ENCODE results near the gene UBE3C. TPM values are rescaled to one million over a fixed set of nuclear protein-coding genes. Genes with fewer than 3 reads are reported as not detected.

Gene UBE3C
- total RNA-seq, 2 donors from 2014 or later, result 35.8 to 35.9 TPM

DNA sequence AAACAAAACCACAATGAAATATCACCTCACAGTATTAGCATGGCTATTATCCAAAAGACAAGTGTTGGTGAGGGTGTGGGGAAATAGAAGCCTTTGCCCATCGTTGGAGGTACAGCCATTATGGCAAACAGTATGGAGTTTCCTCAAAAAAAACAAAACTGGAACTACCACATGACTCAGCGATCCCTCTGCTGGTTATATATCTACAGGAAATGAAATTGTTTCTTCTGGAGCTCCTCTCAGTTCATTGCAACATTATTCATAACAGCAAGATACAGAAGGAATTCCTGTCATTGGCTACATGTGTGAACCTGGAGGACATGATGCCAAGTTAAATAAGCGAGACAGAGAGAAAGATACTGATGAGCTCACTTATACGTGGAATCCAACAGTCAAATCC lies 2.4 kb upstream of the UBE3C start:
- Histone ChIP-seq H3K4me3 (no peak overlapping the region), H3K27me3 (no peaks in the 10 kb centered on the region), H3K36me3 (replicated peaks in 1 of 2; ENCODE audit: insufficient read depth in 1 of 2, low read depth in 2 of 2) (no peaks in the 10 kb centered on the region), H3K9me3 (no peaks in the 10 kb centered on the region), H3K4me1 (peaks cover 26% of the 10 kb centered on the region), H3K27ac (peak overlapping the region in 3 of 4 donors; percentile 40 to 84 (median 80))
- no peak for ATAC-seq
- TF ChIP-seq, protein P1, sequence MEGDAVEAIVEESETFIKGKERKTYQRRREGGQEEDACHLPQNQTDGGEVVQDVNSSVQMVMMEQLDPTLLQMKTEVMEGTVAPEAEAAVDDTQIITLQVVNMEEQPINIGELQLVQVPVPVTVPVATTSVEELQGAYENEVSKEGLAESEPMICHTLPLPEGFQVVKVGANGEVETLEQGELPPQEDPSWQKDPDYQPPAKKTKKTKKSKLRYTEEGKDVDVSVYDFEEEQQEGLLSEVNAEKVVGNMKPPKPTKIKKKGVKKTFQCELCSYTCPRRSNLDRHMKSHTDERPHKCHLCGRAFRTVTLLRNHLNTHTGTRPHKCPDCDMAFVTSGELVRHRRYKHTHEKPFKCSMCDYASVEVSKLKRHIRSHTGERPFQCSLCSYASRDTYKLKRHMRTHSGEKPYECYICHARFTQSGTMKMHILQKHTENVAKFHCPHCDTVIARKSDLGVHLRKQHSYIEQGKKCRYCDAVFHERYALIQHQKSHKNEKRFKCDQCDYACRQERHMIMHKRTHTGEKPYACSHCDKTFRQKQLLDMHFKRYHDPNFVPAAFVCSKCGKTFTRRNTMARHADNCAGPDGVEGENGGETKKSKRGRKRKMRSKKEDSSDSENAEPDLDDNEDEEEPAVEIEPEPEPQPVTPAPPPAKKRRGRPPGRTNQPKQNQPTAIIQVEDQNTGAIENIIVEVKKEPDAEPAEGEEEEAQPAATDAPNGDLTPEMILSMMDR (IDR thresholded peaks at IDR 0.05), result peak in 4 of 7 experiments; percentile 28 to 38 (median 37)
- peak in 1 of 3 donors; percentile 8 for TF ChIP-seq POLR2A (IDR thresholded peaks at IDR 0.05)
- intact Hi-C loops (cut with DNase I), result loop anchor here (10.0 kb wide), 1 partner anchor 132 kb away; no protein-coding TSS in a partner anchor
- peak in 1 of 4 donors; percentile 33 for DNase-seq
- WGBS, 2 donors, result 8 to 28% methylated on average over 4 of the region's 4 CpGs

DNA sequence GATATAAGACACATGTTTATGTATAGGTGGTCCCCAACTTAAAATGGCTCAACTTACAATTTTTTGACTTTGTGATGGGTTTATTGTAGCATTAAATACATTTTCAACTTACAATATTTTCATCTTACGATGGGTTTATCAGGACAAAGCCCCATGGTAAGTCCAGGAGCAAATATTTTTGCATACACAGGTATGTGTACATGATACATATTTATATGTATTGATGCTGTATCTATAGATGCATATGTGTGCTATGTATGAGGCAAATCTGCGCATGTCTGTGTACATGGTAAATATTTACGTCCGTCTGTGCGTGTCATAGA lies 664 bp upstream of the UBE3C start:
- no peaks in the 10 kb centered on the region for H3K27me3 ChIP-seq
- no peak for TF ChIP-seq POLR2A (IDR thresholded peaks at IDR 0.05)
- TF ChIP-seq, protein P1 (IDR thresholded peaks at IDR 0.05), result no peak
- 13 to 19% methylated on average over 5 of the region's 5 CpGs for WGBS, 2 donors
- peak overlapping the region; percentile 88 to 97 (median 94) for H3K27ac ChIP-seq
- no peaks in the 10 kb centered on the region for H3K9me3 ChIP-seq
- peak overlapping the region in 1 of 2 donors; percentile 23 for H3K4me3 ChIP-seq
- ATAC-seq (no peak), DNase-seq (no peak)
- H3K36me3 ChIP-seq (replicated peaks in 1 of 2; ENCODE audit: insufficient read depth in 1 of 2, low read depth in 2 of 2), result no peaks in the 10 kb centered on the region
- peaks cover 42% of the 10 kb centered on the region for H3K4me1 ChIP-seq
- intact Hi-C loops (cut with DNase I), result loop anchor here (10.0 kb wide), 1 partner anchor 133 kb away; no protein-coding TSS in a partner anchor

DNA sequence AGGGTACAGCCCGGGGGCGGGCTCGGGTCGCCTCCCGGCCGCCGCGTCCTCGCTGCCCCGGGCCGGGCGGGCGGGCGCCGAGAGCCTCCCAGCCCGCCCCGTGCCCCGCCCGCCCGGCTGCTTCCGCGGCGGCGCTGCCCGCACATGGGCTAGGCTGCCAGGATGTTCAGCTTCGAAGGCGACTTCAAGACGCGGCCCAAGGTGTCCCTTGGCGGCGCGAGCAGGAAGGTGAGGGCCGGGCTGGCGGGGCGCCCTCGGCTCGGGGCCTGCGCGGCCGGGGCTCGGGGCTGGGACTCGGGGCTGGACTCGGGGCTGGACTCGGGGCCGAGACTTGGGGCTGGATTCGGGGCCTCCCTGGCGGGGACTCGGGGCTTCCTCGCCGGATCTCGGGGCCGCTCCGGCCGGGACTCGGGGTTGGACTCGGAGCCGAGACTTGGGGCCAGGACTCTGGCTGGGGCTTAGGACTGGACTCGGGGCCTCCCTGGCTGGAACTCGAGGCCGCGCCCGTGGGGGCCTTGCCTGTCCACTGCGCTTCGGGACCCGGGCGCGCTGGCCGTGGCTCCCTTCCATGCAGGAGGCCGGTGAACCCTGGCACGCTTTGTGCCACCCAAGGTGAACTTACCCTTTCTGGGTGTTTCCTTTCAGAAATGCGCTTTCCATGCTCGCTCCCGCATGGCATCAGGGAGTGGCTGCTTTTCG lies 534 bp downstream of the UBE3C start:
- Histone ChIP-seq H3K27me3 (no peaks in the 10 kb centered on the region), H3K4me1 (peaks cover 54% of the 10 kb centered on the region), H3K36me3 (replicated peaks in 1 of 2; ENCODE audit: insufficient read depth in 1 of 2, low read depth in 2 of 2) (no peaks in the 10 kb centered on the region), H3K27ac (peak overlapping the region; percentile 88 to 97 (median 92)), H3K9me3 (no peaks in the 10 kb centered on the region), H3K4me3 (peak overlapping the region; percentile 35 to 86)
- WGBS, 2 donors, result 0 to 3% methylated on average over 5 to 54 of the region's 74 CpGs
- intact Hi-C loops (cut with DNase I), result loop anchor here (10.0 kb wide), 1 partner anchor 134 kb away; no protein-coding TSS in a partner anchor
- ATAC-seq (peak; percentile 59), DNase-seq (peak; percentile 54 to 65 (median 60))
- no peak for TF ChIP-seq POLR2A (IDR thresholded peaks at IDR 0.05)
- TF ChIP-seq, protein P1 (IDR thresholded peaks at IDR 0.05), result no peak

DNA sequence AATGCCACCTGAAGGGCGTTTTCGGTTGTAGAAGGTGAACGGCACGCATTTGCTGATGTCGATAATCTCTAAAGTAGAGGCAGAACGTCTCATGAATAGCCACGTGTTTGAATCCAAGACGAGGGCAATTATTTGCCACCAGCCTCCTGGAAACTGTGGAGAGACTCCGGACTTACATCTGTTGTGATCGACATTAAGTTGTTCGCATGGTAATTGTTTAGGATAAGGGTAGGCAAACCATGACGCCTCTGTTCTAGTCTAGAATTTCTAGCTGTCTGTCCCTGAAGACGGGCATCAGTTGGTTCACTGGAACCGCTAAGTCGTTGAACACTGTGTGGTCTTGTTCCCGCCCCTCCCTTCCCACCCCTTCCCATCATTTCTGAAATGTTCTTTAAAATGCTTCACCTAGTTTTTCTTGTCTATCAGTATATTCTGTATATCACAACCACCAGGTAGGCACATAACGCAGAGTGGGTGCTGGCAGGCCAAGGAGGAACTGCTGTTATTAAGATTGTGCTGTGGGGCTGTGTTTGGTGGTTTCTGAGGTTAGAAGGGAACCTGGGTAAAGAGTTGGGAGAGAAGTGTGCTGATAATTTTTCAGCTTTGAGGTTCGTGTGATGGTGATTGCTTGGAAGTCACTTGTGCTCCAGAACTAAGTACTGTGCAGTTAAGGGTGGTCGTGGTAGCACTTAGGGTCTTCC lies 1.2 kb downstream of the UBE3C start:
- no peak for TF ChIP-seq POLR2A (IDR thresholded peaks at IDR 0.05)
- TF ChIP-seq, protein P1 (IDR thresholded peaks at IDR 0.05), result no peak
- DNase-seq (no peak), ATAC-seq (no peak)
- Histone ChIP-seq H3K36me3 (replicated peaks in 1 of 2; ENCODE audit: insufficient read depth in 1 of 2, low read depth in 2 of 2) (no peaks in the 10 kb centered on the region), H3K27ac (peak overlapping the region in 3 of 4 donors; percentile 88 to 97 (median 93)), H3K27me3 (no peaks in the 10 kb centered on the region), H3K4me3 (peak overlapping the region; percentile 35 to 86), H3K4me1 (peaks cover 54% of the 10 kb centered on the region), H3K9me3 (no peaks in the 10 kb centered on the region)
- intact Hi-C loops (cut with DNase I), result loop anchor here (10.0 kb wide), 1 partner anchor 135 kb away; no protein-coding TSS in a partner anchor
- 17 to 18% methylated on average over 18 to 19 of the region's 19 CpGs for WGBS, 2 donors
